Mucosa of descending colon (tissue), 3 donors: ENCODE measurements around the gene HMOX2. TPM values are rescaled to one million over a fixed set of nuclear protein-coding genes. Genes with fewer than 3 reads are reported as not detected.

ENCODE experiments used
- ATAC-seq: fragments of 200-7000 bp; cut with Tn5 transposase; one replicate; pipeline ENCODE4 v1.9.1; 2020; ENCODE audit warnings: mild to moderate bottlenecking, moderate library complexity
- DNase-seq, 3 donors: peaks; one replicate each; pipeline ENCODE4 v3.0.0-alpha.2; 2020
- H3K36me3 ChIP-seq: fragments of 200-600 bp; one replicate; pipeline ENCODE4 v1.8.0; 2021; ENCODE audit warnings: low read depth, mild to moderate bottlenecking
- H3K4me1 ChIP-seq: fragments of 200-600 bp; one replicate; pipeline ENCODE4 v1.8.0; 2021; ENCODE audit warnings: low read depth, mild to moderate bottlenecking
- H3K4me3 ChIP-seq: fragments of 200-600 bp; one replicate; pipeline ENCODE4 v1.8.0; 2021; ENCODE audit warnings: mild to moderate bottlenecking
- H3K9me3 ChIP-seq: fragments of 200-600 bp; one replicate; pipeline ENCODE4 v1.8.0; 2021; ENCODE audit warnings: mild to moderate bottlenecking
- intact Hi-C, 2 donors: fragments of 100-400 bp; cut with DNase I in 1 of 2; cut with micrococcal nuclease in 1 of 2; formaldehyde crosslinking; loops; one replicate each; pipeline versions ENCODE4 v1.11.0 to v1.11.1; 2022; cut with DNase I, micrococcal nuclease
- total RNA-seq, 3 donors: library from RNA; stranded (reverse); fragmentation: NEBNext Ultra II Directional in 2 of 3; extraction: Animal tissue kit (Norgen Biotek cat#: 25700) in 2 of 3; gene quantifications; one replicate each; pipeline versions ENCODE4 v1.2.1 to v1.2.4, GENCODE V29; 2021 to 2023
- TF ChIP-seq, protein P1 (sequence below): fragments of 200-600 bp; IDR thresholded peaks from one replicate; pipeline ENCODE4 v1.8.0; 2022; ENCODE audit warnings: antibody characterized with exemption, mild to moderate bottlenecking
- donor health status: DM: no; HTN: no; CAD: no; lungs with moderate emphysema.
- donor health status: DM: no; HTN: no; CAD: no.
- donor health status: DM: no; HTN: yes; CAD: no.

HMOX2 gene
- total RNA-seq, 3 donors from 2014 or later, result 36.0 to 52.7 (median 49.3) TPM

DNA sequence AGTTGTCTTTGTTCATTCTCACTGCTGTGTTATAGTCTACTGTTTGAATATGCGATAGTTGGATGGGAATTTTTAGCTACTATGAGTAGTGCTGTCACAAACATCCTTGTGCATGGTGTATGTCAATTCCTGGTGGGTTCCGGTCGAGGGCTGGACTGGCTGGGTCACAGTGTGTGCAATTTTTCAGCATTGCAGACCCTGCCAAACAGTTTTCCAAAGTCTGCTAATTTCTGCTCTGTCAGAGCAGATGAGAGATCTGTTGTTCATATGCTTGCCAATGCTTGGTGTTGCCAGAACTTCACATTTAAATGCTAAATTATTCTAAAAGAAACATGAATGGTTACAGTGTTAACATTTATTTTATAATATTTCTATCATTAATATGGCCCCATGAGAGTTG lies 76.3 kb downstream of the HMOX2 start:
- Histone ChIP-seq H3K4me1 (no peaks in the 10 kb centered on the region), H3K36me3 (no peaks in the 10 kb centered on the region), H3K9me3 (no peaks in the 10 kb centered on the region), H3K4me3 (no peak overlapping the region)
- ATAC-seq (no peak), DNase-seq (no peak)
- TF ChIP-seq, protein P1, sequence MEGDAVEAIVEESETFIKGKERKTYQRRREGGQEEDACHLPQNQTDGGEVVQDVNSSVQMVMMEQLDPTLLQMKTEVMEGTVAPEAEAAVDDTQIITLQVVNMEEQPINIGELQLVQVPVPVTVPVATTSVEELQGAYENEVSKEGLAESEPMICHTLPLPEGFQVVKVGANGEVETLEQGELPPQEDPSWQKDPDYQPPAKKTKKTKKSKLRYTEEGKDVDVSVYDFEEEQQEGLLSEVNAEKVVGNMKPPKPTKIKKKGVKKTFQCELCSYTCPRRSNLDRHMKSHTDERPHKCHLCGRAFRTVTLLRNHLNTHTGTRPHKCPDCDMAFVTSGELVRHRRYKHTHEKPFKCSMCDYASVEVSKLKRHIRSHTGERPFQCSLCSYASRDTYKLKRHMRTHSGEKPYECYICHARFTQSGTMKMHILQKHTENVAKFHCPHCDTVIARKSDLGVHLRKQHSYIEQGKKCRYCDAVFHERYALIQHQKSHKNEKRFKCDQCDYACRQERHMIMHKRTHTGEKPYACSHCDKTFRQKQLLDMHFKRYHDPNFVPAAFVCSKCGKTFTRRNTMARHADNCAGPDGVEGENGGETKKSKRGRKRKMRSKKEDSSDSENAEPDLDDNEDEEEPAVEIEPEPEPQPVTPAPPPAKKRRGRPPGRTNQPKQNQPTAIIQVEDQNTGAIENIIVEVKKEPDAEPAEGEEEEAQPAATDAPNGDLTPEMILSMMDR, result no peak
- intact Hi-C loops, result no loop called here

DNA sequence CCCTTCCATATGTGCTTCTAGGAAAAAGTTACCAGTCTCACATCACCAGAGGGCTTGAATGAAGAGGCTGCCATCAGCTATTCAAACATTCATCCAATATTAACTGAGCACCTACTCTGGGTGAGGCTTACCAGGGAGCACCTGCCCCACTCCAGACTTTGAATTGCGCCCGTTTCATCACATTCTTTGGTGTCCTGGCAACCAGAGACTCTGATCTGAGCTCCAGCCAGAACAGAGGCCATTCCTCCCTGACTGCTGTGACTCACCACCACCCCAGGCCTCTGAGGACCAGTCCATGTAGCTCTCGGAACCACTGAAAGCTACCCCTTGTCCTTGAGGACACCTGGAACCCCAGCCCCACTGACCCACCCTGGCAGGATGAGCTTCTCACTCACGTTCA lies 79.9 kb downstream of the HMOX2 start, which contains the start of gene C16orf96:
TSS of gene C16orf96 (plus strand) at position 229 of the 400 bp plus-strand sequence. CDS start at position 379, 150 bp downstream.
- intact Hi-C loops, result no loop called here
- TF ChIP-seq, protein P1, result no peak
- Histone ChIP-seq H3K36me3 (no peaks in the 10 kb centered on the region), H3K9me3 (no peaks in the 10 kb centered on the region), H3K4me3 (no peak within 1 kb of the TSS), H3K4me1 (no peaks in the 10 kb centered on the region)
- ATAC-seq, result no peak
- DNase-seq, result no peak

DNA sequence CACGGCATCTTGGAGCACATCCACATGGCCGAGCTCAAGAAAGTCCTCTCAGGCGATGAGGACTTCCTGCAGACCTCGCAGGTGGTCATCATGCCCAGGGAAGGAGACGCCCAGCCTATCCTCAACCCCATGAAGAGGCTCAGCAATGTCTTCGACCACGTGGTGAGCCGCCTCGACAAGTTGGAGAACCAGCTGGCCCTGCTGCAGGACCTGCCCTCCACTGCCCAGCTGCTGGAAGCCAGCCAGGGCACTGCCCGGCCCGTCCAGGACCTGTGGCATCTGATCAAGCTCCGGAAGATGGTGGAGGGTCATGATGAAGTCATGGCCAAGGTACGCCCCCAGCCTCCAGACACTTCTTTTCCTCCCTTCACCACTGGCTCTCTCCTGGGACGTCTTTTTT lies 80.4 kb downstream of the HMOX2 start:
- Histone ChIP-seq H3K4me1 (no peaks in the 10 kb centered on the region), H3K36me3 (no peaks in the 10 kb centered on the region), H3K4me3 (no peak overlapping the region), H3K9me3 (no peaks in the 10 kb centered on the region)
- intact Hi-C loops, result no loop called here
- TF ChIP-seq, protein P1, result no peak
- ATAC-seq (no peak), DNase-seq (no peak)

GRCh38 chr16:4557973-4558372 lies 81.8 kb downstream of the HMOX2 start:
- Histone ChIP-seq H3K9me3 (no peaks in the 10 kb centered on the region), H3K36me3 (no peaks in the 10 kb centered on the region), H3K4me3 (no peak overlapping the region), H3K4me1 (no peaks in the 10 kb centered on the region)
- intact Hi-C loops, result no loop called here
- ATAC-seq (no peak), DNase-seq (no peak)
- TF ChIP-seq, protein P1, result no peak

Other genes with a start within 250 kb of the HMOX2 start
- gene SRL, start 234.3 kb upstream of the HMOX2 start, total RNA-seq, result 1 to 10 TPM in 1 of 3 donors, under 1 TPM in 2; 0.35 to 1.2 (median 0.41) TPM
- gene TFAP4, start 203.4 kb upstream of the HMOX2 start, total RNA-seq, result 10 to 100 TPM in 2 of 3 donors, 1 to 10 TPM in 1; 10.0 to 12.2 (median 12.1) TPM
- 10 to 100 TPM in 1 of 3 donors, 1 to 10 TPM in 2; 1.7 to 21.1 (median 2.9) TPM for gene GLIS2, start 160.3 kb upstream of the HMOX2 start, total RNA-seq
- gene PAM16, start 125.1 kb upstream of the HMOX2 start, total RNA-seq, result 10 to 100 TPM; 31.9 to 35.8 (median 32.6) TPM
- gene VASN, start 104.5 kb upstream of the HMOX2 start, total RNA-seq, result 1 to 10 TPM in 2 of 3 donors, under 1 TPM in 1; 0.93 to 8.4 (median 5.1) TPM
- gene CORO7, start 59.8 kb upstream of the HMOX2 start, total RNA-seq, result 10 to 100 TPM; 40.0 to 61.2 (median 49.1) TPM
- 10 to 100 TPM; 47.0 to 58.3 (median 54.8) TPM for gene DNAJA3, start 50.5 kb upstream of the HMOX2 start, total RNA-seq
- gene NMRAL1, start 1.8 kb upstream of the HMOX2 start, total RNA-seq, result 10 to 100 TPM; 32.4 to 48.9 (median 38.4) TPM
- 10 to 100 TPM; 16.9 to 23.5 (median 19.6) TPM for gene CDIP1, start 62.4 kb downstream of the HMOX2 start, total RNA-seq
- not detected for gene C16orf96, start 79.9 kb downstream of the HMOX2 start, total RNA-seq
- gene UBALD1, start 138.5 kb downstream of the HMOX2 start, total RNA-seq, result 10 to 100 TPM; 21.3 to 38.8 (median 22.5) TPM
- gene MGRN1, start 148.4 kb downstream of the HMOX2 start, total RNA-seq, result 10 to 100 TPM; 72.3 to 80.2 (median 77.0) TPM
- gene NUDT16L1, start 217.2 kb downstream of the HMOX2 start, total RNA-seq, result 10 to 100 TPM; 28.3 to 47.8 (median 40.4) TPM